ENCODE results near the gene MED13L.
A peak's percentile ranks its signal among the peaks of the same experiment; 100 is the strongest.

Gene MED13L

GRCh38 chr12:116076399-116076798 lies 201.1 kb downstream of the MED13L start:
- no peak for FAIRE-seq

DNA sequence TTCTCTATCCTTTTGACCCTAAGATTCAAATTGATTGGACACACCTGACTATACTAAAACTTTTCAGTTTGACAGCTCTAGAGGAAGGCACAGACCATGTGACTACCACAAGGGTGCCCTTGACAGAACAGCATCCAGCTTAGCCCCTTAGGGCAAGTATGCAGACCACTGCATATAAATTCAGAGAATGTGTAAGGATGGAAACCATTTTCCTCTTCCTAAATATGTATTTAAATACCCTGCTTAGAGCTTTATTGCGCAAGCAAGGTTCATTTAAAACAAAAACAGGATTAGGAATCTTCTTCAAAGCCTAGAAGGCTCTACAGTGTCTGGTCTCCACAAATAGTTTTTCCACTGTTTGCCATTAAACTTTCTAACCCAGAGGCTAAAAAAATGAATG lies 202.8 kb downstream of the MED13L start:
- FAIRE-seq, result no peak

DNA sequence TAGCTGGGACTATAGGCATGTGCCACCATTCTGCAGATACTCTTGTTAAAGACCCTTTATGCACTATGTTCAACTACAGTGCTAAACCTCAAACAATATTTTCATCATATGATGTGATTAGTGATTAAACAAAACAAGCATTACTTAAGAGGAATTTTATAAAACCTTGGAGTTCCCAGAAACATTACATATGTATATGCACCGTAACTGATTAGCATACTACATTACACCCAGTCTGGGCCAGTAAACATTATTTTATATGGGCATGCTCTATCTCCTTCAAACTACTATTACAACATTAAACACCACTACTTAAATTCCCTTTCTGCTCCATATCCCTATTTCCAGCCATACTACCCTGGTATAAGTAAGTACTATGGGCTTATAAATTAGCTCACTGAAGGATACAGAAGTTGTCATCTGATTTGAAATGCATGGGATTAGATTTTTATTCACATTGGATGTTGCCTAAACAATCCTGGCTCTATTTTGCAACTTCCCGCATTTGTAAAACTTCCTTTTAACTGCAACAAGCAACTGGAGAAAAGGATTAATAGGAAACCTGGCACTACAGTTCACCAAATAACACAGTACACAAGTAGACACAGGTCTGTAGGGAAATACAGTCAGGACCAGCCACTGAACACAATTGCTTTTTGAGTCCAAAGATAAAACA lies 205.8 kb downstream of the MED13L start:
- no peak for FAIRE-seq

DNA sequence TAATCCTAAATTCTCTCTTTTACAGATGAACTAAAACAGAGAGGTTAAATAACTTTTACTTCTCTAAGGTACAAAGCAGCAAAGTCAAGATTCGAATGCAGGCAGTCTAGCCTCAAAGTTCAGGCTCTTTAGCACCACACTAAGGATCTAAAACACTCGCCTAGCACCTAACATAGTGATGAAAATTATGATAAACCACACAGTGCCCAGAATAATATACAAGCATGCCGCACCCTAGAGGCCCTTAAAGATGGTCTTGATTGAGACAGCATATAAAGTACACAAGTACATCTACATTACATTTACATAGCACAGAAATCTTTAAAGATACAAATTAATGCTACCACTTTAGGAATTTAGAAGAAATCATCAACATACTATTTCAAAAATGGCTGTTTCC lies 207.0 kb downstream of the MED13L start:
- FAIRE-seq, result no peak

- no peak for FAIRE-seq
These were observed 207.6 kb downstream of the MED13L start for GRCh38 chr12:116069943-116070342.

DNA sequence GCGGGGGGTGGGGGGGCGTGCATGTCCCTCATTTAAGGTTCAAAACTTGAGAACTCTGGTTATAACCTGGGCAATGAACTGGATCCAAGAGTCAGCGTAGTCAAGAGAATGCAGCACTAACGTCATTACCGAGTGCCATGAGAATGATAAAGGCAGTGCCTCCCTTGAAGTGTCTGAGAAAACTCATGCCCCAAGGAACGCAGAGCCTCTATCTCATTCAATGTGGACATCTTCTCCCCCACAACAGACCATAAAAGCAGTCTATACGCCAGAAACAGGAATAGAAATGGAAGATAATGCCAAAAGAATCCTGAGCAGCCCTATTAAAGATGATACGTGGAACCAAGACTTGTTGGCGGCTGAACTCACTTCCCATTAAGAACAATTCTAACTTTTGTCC lies 208.6 kb downstream of the MED13L start:
- FAIRE-seq, result no peak

DNA sequence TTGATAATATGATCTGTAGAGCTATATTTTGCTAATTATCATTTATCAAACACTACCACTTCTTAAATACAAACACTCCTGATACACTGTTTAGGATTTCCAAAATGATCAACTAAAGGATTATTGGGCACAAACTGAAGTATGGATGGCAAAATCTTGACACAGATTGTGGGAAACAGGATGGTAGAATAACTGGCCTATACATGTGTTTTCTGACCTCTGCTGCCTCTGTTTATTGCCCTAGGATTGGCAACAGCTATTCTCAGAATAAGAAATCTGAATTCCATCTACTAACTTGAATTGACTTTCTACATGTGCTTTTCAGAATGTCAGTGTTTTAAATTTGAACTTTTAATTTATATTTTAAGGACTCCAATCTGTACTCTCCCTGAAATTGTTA lies 209.1 kb downstream of the MED13L start:
- FAIRE-seq, result no peak

GRCh38 chr12:116067892-116068291 lies 209.6 kb downstream of the MED13L start:
- FAIRE-seq, result no peak

- FAIRE-seq, result peak; percentile 79
These were observed 210.9 kb downstream of the MED13L start for GRCh38 chr12:116066381-116067230.

DNA sequence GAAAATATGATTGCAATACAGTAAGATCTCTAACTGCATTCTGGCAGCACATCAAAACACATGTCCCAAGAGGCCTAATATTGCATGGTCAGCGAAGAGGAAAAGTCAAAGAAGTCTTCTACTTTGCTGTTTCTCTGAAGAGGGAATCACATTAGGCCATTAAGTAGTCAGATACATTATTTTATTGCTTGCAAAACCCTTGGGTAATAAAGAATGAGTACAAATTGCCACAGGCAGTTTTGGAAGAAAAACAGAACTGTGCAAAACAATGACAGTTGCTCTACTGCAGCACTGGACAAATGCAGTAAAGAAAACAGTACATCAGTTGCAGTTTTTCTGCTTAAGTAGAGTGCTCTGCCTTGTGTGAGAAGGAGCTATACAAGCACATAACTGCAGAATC lies 211.9 kb downstream of the MED13L start:
- no peak for FAIRE-seq

DNA sequence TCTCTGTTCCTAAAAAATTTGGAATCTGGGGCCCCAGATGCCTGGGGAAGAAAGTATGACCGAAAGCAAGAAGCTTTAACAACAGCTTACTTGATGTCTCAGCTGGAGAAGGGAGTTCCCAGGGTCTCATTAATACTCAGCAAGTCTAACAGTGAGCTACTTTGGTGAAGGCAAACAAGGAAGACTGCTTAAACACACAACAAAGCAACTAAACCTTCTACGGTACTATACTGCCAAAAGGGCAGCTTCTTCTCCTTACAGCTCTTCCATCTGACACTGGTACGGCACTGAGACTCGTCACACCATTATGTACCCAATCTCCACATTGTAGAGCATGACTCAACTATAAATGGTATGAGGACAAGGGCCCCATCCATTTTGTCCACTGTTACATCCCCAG lies 213.0 kb downstream of the MED13L start:
- FAIRE-seq, result no peak

DNA sequence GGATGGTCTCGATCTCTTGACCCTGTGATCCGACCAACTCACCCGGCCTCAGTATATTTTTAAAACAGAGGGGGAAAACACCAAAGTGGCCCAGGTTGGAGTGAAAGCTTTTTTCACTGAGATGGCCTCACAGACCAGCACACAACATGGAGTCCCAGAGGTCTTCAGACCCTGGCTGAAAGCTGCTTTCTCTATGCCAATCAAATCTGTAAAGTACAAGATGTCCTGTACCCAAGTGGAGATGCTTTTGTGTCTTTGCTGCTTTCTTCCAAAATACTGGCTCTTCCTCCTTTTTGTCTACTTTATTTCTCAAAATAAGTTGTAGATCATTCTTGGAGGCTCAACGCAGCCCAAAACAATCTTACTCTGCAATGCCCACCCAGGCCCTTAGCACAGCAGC lies 214.8 kb downstream of the MED13L start:
- FAIRE-seq, result no peak

DNA sequence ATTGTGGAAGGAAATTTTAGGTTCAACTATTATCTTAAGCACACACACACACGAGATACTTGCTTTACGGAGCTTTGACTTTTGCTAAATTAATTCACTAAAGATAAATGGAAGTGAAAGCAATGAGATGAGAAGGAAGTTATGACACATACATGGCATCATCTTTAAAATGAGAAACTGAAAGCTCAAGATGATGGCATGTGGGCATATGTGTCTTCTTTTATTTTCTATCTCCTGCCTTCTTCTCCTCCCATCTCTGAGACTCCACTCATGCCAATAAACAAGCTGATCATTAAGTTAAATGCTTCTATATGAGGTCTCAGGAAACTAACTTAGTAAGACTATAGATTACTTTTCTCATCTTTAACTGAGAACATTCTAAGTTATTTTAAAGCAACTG lies 216.7 kb downstream of the MED13L start:
- FAIRE-seq, result no peak

DNA sequence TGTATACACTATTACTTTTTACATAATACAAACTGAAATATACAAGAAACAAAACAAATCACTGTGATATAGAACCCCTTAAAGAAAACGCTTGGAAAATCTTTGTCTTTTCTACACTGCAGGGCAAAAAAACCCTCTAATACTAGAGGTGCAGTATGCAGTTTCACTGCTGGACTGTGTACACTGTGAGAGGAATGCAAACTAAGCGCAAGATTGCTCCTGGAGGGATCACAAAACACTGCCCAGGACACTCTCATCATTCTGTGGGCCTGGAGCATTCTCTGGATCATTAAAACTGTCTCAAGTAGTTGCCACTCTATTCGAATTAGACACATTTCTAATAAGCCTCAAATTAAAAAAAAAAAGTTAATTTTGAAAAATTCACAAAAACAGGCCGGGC lies 217.6 kb downstream of the MED13L start:
- FAIRE-seq, result no peak

GRCh38 chr12:116058574-116058973 lies 218.9 kb downstream of the MED13L start:
- no peak for FAIRE-seq

DNA sequence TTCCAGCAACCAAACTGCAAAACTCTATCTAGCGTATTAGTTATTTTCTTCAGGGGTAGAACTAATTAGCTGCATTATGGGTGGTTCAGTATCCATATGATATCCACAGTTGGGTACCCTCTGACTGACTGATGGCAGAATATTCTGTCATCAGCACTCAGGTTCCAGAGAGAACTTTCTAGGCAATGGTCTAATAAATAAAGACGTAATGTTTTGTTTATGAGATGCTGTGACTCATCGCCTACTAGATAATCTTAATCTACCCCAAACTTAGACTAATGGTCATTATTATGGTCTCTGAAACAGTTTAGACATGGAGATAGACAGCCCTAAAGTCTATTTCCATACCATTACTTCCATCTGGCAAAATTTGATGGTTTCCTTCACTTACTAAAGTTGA lies 220.1 kb downstream of the MED13L start:
- no peak for FAIRE-seq

DNA sequence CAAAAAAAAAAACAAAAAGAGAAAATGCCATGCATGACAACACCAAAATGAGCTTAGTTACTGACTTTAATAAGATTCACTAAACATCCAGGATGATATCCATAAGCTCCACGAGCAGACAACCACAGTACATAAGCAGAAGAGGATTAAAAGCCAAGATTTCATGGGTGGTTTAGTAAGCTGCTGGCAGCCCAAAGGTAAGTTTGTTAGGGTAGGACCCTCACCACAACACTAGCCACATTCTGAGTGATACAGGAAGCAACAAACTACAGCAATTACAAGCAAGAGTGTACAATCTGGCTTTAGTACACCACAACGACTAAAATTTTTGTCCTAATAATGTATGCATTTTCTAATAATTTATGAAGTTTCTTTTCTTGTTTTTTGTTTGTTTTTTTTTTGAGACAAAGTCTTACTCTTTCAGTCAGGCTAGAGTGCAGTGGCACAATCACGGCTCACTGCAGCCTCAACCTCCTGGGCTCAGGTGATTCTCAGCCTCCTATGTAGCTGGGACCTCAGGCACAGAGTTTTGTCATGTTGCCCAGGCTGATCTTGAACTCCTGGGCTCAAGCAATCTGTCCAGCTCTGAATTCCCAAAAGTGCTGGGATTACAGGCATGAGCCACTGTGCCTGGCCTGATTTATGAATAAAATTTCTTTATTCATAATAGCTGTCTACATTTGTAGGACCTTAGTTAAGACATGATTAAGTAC lies 221.4 kb downstream of the MED13L start:
- FAIRE-seq, result no peak

- no peak for FAIRE-seq
These were observed 223.2 kb downstream of the MED13L start for GRCh38 chr12:116054280-116054679.

DNA sequence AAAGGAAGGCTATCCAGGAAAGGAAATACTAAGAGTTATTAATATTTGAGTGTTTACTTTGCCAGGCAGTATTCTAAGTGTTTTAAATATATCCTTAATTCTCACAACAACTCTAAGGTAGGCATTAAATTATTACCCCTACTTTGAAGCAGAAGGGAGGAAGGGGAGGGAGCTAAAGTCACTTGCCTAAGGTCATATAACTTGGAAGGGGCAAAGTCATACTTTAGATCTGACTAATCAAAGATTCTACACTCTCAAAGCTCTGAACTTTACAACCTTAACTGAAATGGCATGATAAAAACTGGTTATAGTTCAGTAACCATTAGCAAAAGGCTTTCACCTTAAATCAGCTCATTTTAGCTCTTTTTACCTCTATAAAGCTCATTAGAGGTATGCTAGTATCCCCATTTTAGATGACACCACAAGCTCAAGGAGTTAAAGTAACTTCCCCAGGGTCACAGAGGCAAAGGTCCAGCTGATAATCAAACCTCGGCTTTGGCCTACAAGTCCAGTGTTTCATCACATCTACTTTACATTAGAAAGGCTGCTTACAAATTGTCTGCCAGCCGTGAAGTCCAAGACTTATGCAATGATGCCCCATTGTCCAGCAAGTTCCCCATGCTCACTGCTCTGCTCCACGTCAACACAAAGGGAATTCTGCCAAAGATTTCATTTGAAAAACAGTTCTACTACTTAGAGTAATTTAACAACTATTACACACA lies 223.9 kb downstream of the MED13L start:
- no peak for FAIRE-seq

DNA sequence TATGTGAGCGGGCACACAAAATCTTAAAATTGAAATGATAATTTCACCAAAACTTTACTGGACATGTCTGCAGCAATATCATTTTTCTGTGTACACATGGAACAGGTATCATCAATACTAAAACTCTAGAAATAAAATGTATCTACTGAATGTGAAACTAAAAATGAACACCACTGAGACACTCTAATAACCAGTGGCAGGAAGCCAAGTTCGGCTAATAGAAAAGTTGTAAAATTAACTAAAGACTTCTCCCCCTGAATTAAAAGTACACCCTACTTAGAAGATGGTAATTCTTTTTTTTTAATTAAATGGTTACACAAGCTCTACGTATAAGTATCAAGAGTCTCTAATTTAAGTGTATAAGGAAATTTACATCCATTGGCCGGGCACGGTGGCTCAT lies 227.2 kb downstream of the MED13L start:
- FAIRE-seq, result no peak

- no peak for FAIRE-seq
These were observed 228.6 kb downstream of the MED13L start for GRCh38 chr12:116048879-116049278.

- no peak for FAIRE-seq
These were observed 231.5 kb downstream of the MED13L start for GRCh38 chr12:116046039-116046438.

DNA sequence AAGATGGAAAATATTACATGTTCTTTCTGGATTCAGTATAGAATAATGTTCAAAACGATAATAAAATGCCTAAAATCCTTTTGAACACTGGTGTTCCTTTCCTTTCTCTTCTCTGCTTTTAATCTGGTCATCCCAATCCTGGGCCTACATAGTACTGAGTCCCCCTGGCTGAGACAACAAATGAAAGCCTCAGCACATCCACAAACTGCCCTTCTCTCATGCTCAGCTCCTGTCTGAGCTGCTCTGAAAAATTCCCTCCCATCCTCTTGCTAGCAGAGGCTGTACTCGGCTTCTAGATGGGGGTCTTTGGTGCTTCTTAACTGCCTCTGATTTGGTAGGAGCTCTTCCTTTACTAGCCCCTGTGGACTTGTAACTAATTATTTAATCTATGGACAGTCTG lies 232.3 kb downstream of the MED13L start:
- FAIRE-seq, result no peak

All from TTC549 (cell line).